ENCODE measurements around the gene TMEM52. TPM values are rescaled to one million over a fixed set of nuclear protein-coding genes. Genes with fewer than 3 reads are reported as not detected.

Gene TMEM52
- polyA plus RNA-seq, 3 donors = 2.3 TPM; not detected in 2

GRCh38 chr1:1914971-1915692 lies 3.9 kb downstream of the TMEM52 start, which contains the start of gene CALML6:
Gene CALML6 (plus strand): TSS chr1:1915260. CDS start chr1:1915281, 21 bp downstream.
- Mint-ChIP-seq H3K4me3 (no peak within 1 kb of the TSS), H3K9me3 (peaks cover 0 to 4% (median 0%) of the 10 kb centered on the region in 7 donors), H3K27me3 (ENCODE audit: low read depth in 3 of 3) (peaks cover 3 to 24% (median 17%) of the 10 kb centered on the region in 3 donors), H3K36me3 (no peaks in the 10 kb centered on the region), H3K4me1 (peaks cover 7% of the 10 kb centered on the region), H3K27ac (no peak within 1 kb of the TSS)
- TF ChIP-seq CTCF (IDR thresholded peaks at IDR 0.05) = no peak
- H3K36me3 ChIP-seq (replicated peaks in 1 of 2; ENCODE audit: control insufficient read depth in 1 of 2, insufficient read depth in 2 of 2, low read length in 2 of 2) = no peaks in the 10 kb centered on the region
- H3K9ac ChIP-seq (ENCODE audit: insufficient read depth, low read length, poor library complexity, severe bottlenecking) = no peak within 1 kb of the TSS
- peaks cover 13 to 19% of the 10 kb centered on the region in 2 donors for H3K4me1 ChIP-seq (ENCODE audit: control insufficient read depth in 1 of 2, insufficient read depth in 2 of 2, low read length in 2 of 2)
- intact Hi-C loops (cut with micrococcal nuclease) = loop anchor here (5.0 to 10.0 kb wide), 2 partner anchors 220 to 287 kb away; no protein-coding TSS in a partner anchor
- no peak within 1 kb of the TSS for H3K4me3 ChIP-seq (replicated peaks in 1 of 3; ENCODE audit: low read depth in 2 of 3, low read length in 3 of 3)
- no peak for DNase-seq
- no peak within 1 kb of the TSS for H3K27ac ChIP-seq (ENCODE audit: low read depth in 1 of 2, low read length in 2 of 2)
- no peaks in the 10 kb centered on the region for H3K79me2 ChIP-seq (ENCODE audit: insufficient read depth, low read length)
- no peak within 1 kb of the TSS for H2AFZ ChIP-seq (ENCODE audit: insufficient read depth, low read depth, low read length, poor library complexity, severe bottlenecking)
- no peak within 1 kb of the TSS for H3K4me2 ChIP-seq (replicated peaks; ENCODE audit: extremely low read depth, low read length, poor library complexity, severe bottlenecking)
- no peaks in the 10 kb centered on the region for H4K20me1 ChIP-seq (ENCODE audit: insufficient read depth, low read length)
- peaks cover 0 to 18% of the 10 kb centered on the region in 2 donors for H3K27me3 ChIP-seq (ENCODE audit: control insufficient read depth in 2 of 2, insufficient read depth in 2 of 2, low read length in 2 of 2)
- 92% methylated on average over 11 of the region's 15 CpGs for WGBS (ENCODE audit: insufficient coverage)
- H3K9me3 ChIP-seq (replicated peaks in 1 of 2; ENCODE audit: control insufficient read depth in 1 of 2, insufficient read depth in 1 of 2, low read length in 2 of 2) = no peaks in the 10 kb centered on the region

DNA sequence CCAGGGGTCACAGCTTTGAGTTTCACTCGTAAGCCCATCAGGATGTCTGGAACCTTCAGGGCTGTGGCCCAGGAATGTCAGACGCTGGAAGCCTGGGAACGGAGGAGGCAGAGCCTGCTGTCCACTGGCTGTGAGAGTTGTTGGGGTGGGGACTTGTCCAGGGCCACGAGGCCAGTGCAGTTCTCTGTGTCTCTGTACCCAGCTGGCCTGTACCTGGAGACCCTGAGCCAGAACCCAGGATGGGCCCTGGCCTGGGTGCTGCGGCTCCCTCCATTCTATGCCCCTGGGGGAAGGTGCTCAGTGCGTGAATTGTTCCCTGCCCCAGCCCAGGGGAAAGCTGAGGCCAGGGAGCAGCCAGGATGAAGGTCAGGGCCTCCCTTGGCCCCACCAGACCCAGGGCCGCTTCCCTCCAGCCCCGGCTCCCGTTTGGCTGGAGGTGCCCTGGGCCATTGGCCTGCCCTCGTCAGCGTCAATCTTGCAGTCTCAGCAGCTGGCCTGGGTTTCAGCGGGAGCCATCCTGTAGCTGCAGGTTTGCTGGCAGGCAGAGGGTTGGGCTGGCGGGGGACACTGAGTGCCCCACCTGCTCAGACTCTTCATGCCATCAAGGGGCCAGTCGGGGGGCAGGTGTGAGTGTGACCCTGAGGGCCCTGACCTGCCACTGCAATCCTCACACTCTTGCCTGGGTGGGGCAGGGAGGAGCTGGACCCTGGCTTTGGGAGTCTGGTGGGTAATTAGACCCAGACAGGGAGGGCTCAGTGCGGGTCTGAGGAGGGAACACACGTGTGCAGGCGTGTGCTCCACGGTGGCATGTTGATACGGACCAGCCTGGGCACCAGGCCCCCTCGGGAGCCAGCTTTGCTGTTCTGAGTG lies 4.7 kb downstream of the TMEM52 start:
- Mint-ChIP-seq H3K4me1 (peaks cover 11% of the 10 kb centered on the region), H3K36me3 (no peaks in the 10 kb centered on the region)
- no peak for TF ChIP-seq CTCF (IDR thresholded peaks at IDR 0.05)

More for the DNA sequence above, 4.7 kb downstream of the TMEM52 start:
- peaks cover 0 to 4% (median 0%) of the 10 kb centered on the region in 7 donors for H3K9me3 Mint-ChIP-seq
- peaks cover 13 to 18% of the 10 kb centered on the region in 2 donors for H3K4me1 ChIP-seq (ENCODE audit: control insufficient read depth in 1 of 2, insufficient read depth in 2 of 2, low read length in 2 of 2)
- peaks cover 3 to 26% (median 17%) of the 10 kb centered on the region in 3 donors for H3K27me3 Mint-ChIP-seq (ENCODE audit: low read depth in 3 of 3)
- WGBS (ENCODE audit: insufficient coverage) = 90% methylated on average over 16 of the region's 20 CpGs
- H3K4me3 Mint-ChIP-seq = no peak overlapping the region
- no peaks in the 10 kb centered on the region for H3K36me3 ChIP-seq (replicated peaks in 1 of 2; ENCODE audit: control insufficient read depth in 1 of 2, insufficient read depth in 2 of 2, low read length in 2 of 2)
- H3K27ac ChIP-seq (ENCODE audit: low read depth in 1 of 2, low read length in 2 of 2) = no peak overlapping the region
- no peaks in the 10 kb centered on the region for H4K20me1 ChIP-seq (ENCODE audit: insufficient read depth, low read length)
- no peaks in the 10 kb centered on the region for H3K9me3 ChIP-seq (replicated peaks in 1 of 2; ENCODE audit: control insufficient read depth in 1 of 2, insufficient read depth in 1 of 2, low read length in 2 of 2)
- no peak overlapping the region for H2AFZ ChIP-seq (ENCODE audit: insufficient read depth, low read depth, low read length, poor library complexity, severe bottlenecking)
- no peak for DNase-seq
- H3K4me3 ChIP-seq (replicated peaks in 1 of 3; ENCODE audit: low read depth in 2 of 3, low read length in 3 of 3) = no peak overlapping the region
- H3K27ac Mint-ChIP-seq = no peak overlapping the region
- intact Hi-C loops (cut with micrococcal nuclease) = loop anchor here in 1 of 2 donors (10.0 kb wide), 1 partner anchor 220 kb away; no protein-coding TSS in a partner anchor
- H3K9ac ChIP-seq (ENCODE audit: insufficient read depth, low read length, poor library complexity, severe bottlenecking) = no peak overlapping the region
- H3K4me2 ChIP-seq (replicated peaks; ENCODE audit: extremely low read depth, low read length, poor library complexity, severe bottlenecking) = no peak overlapping the region
- no peaks in the 10 kb centered on the region for H3K79me2 ChIP-seq (ENCODE audit: insufficient read depth, low read length)
- H3K27me3 ChIP-seq (ENCODE audit: control insufficient read depth in 2 of 2, insufficient read depth in 2 of 2, low read length in 2 of 2) = peaks cover 0 to 18% of the 10 kb centered on the region in 2 donors
